ENCODE results near the gene SUN3. TPM values are rescaled to one million over a fixed set of nuclear protein-coding genes. Genes with fewer than 3 reads are reported as not detected.

Gene SUN3, protein sequence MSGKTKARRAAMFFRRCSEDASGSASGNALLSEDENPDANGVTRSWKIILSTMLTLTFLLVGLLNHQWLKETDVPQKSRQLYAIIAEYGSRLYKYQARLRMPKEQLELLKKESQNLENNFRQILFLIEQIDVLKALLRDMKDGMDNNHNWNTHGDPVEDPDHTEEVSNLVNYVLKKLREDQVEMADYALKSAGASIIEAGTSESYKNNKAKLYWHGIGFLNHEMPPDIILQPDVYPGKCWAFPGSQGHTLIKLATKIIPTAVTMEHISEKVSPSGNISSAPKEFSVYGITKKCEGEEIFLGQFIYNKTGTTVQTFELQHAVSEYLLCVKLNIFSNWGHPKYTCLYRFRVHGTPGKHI
- not detected in 2 replicates for total RNA-seq (2014; rRNA removed; shearing (Covaris generic))

DNA sequence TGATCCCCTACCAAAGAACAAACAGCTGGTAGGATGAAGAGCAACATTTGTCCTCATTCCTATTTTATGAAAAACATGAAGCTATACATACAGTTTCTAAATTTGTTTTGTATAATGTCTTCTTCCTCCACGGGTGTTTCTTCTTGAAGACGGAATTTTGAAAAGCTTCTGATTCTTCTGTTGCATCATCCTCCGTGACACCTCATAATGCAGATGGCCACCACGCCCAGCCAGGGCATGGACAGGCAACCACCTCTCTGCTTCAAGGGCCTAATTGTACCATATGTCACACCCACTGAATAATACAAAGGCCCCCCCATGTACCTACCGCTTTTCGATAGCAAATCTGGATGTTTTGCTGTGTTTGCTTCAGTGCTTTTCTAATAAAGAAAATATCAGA, at the start of gene SUN3:
SUN3 (minus strand) TSS at position 170 of the 400 bp plus-strand sequence; CDS start at position 1, 169 bp downstream.
- Histone ChIP-seq H3K27ac (no peak within 1 kb of the TSS), H3K4me1 (no peaks in the 10 kb centered on the region), H3K9me3 (replicated peaks) (no peaks in the 10 kb centered on the region), H3K36me3 (no peaks in the 10 kb centered on the region), H3K27me3 (no peaks in the 10 kb centered on the region), H3K4me3 (no peak within 1 kb of the TSS)
- DNase-seq, result no peak

- no peak for DNase-seq
- Histone ChIP-seq H3K27me3 (no peaks in the 10 kb centered on the region), H3K4me1 (peaks cover 11% of the 10 kb centered on the region), H3K4me3 (no peak overlapping the region), H3K36me3 (no peaks in the 10 kb centered on the region), H3K9me3 (replicated peaks) (no peaks in the 10 kb centered on the region), H3K27ac (no peak overlapping the region)
Observed at GRCh38 chr7:48078470-48078869, 49.6 kb upstream of the SUN3 start.

DNA sequence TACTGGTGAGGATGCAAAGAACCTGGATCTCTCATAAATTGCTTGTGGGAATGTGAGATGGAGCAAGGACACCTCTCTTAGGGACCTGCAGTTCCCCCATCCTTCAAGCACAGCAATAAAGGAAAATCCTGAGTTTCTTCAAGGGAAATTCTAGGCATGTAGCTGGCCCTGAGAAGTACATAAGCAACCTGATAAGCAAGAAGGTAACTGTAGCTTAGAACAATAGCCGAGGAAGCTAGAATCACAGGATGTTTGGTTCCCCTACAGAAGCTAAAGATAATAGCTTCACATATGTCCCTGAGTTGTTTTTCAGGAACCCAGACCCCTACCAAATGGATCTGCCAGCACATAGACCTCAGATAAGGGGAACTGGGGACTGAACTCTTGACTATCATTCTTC, 48.5 kb upstream of the SUN3 start:
- Histone ChIP-seq H3K27ac (no peak overlapping the region), H3K27me3 (no peaks in the 10 kb centered on the region), H3K36me3 (no peaks in the 10 kb centered on the region), H3K4me3 (no peak overlapping the region), H3K4me1 (peaks cover 2% of the 10 kb centered on the region; the same call in 1 of the 2 replicates), H3K9me3 (replicated peaks) (no peaks in the 10 kb centered on the region; the same call in 1 of the 2 replicates)
- DNase-seq, result no peak

DNA sequence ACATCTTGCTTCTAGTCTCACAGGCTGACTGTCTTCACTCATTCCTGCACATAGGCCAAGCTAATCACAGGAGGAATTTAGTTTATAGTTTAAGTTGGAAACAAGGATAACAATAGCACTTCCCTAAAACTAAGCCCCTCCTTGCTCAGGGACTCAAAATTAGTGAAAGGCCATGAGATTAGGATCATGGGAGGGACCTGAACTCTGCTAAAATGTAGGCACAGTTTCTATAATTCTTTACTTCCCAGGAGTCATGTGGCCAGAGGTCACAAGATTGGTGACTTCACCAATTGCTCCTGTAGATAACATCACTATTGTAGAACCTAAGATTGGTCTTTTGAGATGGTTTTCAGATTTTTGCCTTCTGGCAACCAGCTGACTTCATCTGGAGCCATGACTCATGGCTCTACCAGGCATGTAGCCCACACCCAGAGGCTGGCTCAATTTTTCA, 45.3 kb upstream of the SUN3 start:
- no peak for DNase-seq
- Histone ChIP-seq H3K9me3 (replicated peaks) (no peaks in the 10 kb centered on the region; the same call in 1 of the 2 replicates), H3K4me3 (no peak overlapping the region), H3K27ac (no peak overlapping the region), H3K27me3 (no peaks in the 10 kb centered on the region), H3K4me1 (peaks cover 2% of the 10 kb centered on the region; the same call in 1 of the 2 replicates), H3K36me3 (no peaks in the 10 kb centered on the region)

DNA sequence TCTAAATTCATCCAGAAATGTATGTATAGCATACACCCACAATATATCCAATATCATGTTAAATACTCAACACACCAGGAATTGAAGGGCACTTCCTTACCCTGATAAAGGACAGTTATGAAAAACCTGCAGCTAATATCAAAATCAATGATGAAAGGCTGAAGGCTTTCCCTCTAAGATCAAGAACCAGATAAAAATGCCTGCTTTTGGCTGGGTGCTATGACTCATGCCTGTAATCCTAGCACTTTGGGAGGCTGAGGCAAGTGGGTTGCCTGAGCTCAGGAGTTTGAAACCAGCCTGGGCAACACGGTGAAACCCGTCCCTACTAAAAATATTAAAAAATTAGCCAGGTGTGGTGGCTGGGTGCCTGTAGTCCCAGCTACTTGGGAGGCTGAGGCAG, 38.6 kb upstream of the SUN3 start:
- Histone ChIP-seq H3K4me1 (no peaks in the 10 kb centered on the region), H3K36me3 (no peaks in the 10 kb centered on the region; the same call in 1 of the 2 replicates), H3K9me3 (replicated peaks) (no peaks in the 10 kb centered on the region; the same call in 1 of the 2 replicates), H3K27ac (no peak overlapping the region), H3K27me3 (no peaks in the 10 kb centered on the region), H3K4me3 (no peak overlapping the region)
- DNase-seq, result no peak

- Histone ChIP-seq H3K9me3 (replicated peaks) (no peaks in the 10 kb centered on the region; the same call in 1 of the 2 replicates), H3K27ac (no peak overlapping the region), H3K27me3 (no peaks in the 10 kb centered on the region), H3K4me1 (no peaks in the 10 kb centered on the region), H3K4me3 (no peak overlapping the region), H3K36me3 (no peaks in the 10 kb centered on the region; the same call in 1 of the 2 replicates)
- DNase-seq, result no peak
Observed at GRCh38 chr7:48063985-48064384, 35.1 kb upstream of the SUN3 start.

DNA sequence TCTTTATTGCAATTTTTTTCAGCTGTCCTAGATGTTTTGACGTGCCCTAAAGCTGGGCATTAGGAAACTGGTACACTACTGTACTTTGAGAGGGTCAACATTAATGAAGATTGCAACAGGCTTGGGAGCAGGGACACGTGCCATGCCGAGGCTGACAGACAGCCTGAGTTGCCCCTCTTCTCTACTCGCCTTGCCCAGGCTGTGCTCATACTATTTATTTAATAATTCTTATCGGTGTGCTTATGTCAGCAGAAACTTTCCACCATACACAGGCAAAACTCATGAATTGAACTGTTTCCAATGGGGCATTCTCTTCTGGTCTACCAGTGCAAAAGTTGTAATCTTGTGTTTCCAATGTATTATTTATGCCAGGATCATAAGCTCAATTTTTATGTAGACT, 30.8 kb upstream of the SUN3 start:
- H3K4me3 ChIP-seq, result no peak overlapping the region
- H3K9me3 ChIP-seq (replicated peaks), result peaks cover 8% of the 10 kb centered on the region; the same call in 1 of the 2 replicates
- DNase-seq, result no peak
- H3K36me3 ChIP-seq, result no peaks in the 10 kb centered on the region; the same call in 1 of the 2 replicates
- no peak overlapping the region for H3K27ac ChIP-seq
- H3K27me3 ChIP-seq, result no peaks in the 10 kb centered on the region
- no peaks in the 10 kb centered on the region for H3K4me1 ChIP-seq

DNA sequence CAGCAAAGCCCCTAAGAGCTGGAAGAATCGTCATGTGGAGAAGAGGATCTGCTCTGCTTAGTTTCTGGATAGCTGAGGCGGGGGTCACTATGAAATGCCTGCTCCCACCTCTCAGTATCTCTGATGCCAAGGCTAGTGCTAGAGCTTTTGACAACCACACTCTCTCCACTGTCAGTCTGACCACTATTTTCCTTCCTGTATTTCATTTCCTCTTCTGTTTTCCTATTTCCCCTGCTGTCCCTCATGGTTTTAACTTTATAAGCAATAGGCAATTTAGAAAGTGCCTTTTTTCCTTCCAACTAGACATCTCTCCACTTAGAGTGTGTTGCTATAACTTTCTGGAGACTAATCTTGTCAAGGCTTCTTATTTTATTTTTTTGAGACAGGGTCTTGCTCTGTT, 30.1 kb upstream of the SUN3 start:
- H3K27ac ChIP-seq, result no peak overlapping the region
- H3K27me3 ChIP-seq, result no peaks in the 10 kb centered on the region
- no peaks in the 10 kb centered on the region; the same call in 1 of the 2 replicates for H3K36me3 ChIP-seq
- DNase-seq, result no peak
- H3K4me3 ChIP-seq, result no peak overlapping the region
- peaks cover 8% of the 10 kb centered on the region; the same call in 1 of the 2 replicates for H3K9me3 ChIP-seq (replicated peaks)
- no peaks in the 10 kb centered on the region for H3K4me1 ChIP-seq

DNA sequence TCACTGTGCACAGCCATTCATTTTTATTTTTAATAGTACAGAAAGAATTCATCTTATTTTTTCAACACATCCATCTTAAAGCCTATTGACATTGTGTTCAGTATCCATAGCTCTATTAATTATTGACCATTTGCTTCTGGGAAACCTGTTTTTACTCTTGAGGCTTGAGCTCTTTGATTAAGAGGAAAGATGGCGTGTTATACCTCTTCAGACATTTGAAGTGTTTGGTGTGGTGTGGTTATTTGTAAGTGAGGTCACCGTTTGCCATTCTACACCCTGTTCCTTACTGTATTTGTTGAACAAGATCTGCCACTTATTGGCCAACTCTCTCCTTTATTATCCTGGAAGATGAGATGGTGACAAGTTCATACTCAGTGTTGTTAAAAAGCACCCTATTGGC, 24.8 kb upstream of the SUN3 start:
- Histone ChIP-seq H3K9me3 (replicated peaks) (0 out of 2 replicates have a peak, but pooled peaks cover 8% of the 10 kb centered on the region), H3K36me3 (no peaks in the 10 kb centered on the region), H3K27me3 (peaks cover under 1% of the 10 kb centered on the region; the same call in 1 of the 2 replicates), H3K4me3 (no peak overlapping the region), H3K4me1 (peaks cover 8% of the 10 kb centered on the region), H3K27ac (no peak overlapping the region)
- no peak for DNase-seq

- Histone ChIP-seq H3K4me3 (no peak overlapping the region), H3K36me3 (no peaks in the 10 kb centered on the region), H3K27me3 (peaks cover 4% of the 10 kb centered on the region; the same call in 1 of the 2 replicates), H3K9me3 (replicated peaks) (0 out of 2 replicates have a peak, but pooled peaks cover 8% of the 10 kb centered on the region), H3K27ac (no peak overlapping the region), H3K4me1 (peaks cover 8% of the 10 kb centered on the region)
- DNase-seq, result peak in 1 of 2 experiments; percentile 26
Observed at GRCh38 chr7:48052748-48053147, 23.8 kb upstream of the SUN3 start.

DNA sequence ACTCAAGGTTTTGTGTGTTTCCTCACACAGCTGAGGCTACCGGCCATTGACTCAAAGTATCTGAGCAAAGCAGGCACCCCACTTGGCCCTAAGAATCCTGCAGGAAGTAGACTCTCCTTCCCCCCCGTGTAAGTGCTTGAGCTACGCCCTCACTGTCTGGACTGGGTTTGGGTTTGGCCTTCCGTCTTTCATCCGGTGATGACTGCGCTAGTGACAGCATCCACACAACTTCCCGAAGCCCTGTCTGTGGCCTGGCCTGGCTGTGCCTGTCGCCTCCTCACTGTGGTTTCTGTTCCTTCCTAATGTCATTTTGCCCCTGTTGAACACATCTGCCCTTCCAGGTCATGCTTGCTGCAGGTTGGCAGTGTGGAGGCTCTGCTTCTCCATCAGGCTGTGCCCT, 20.9 kb upstream of the SUN3 start:
- Histone ChIP-seq H3K4me1 (peaks cover 8% of the 10 kb centered on the region), H3K27me3 (peaks cover 7% of the 10 kb centered on the region; the same call in 1 of the 2 replicates), H3K36me3 (no peaks in the 10 kb centered on the region), H3K4me3 (no peak overlapping the region), H3K27ac (no peak overlapping the region), H3K9me3 (replicated peaks) (no peaks in the 10 kb centered on the region)
- no peak for DNase-seq

DNA sequence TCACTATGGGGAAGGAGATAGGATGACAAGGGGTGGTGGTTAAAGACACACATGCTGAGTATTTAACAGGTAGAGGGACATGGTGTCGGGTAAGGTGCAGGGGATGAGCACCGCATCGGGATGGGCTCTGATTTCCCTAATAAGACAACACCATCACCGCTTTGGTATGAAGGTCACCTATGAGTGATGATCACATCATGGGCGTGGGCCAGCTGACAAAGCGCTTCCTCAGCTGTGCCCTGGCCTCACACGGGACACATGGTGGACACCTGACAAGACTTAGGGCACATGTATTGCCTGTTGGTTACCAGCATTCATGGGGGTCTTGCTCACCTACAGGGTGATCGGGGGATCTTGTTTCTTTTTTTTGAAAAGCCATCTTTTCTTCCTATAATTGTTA, 19.2 kb upstream of the SUN3 start:
- no peak for DNase-seq

GRCh38 chr7:48046458-48046857, 17.6 kb upstream of the SUN3 start:
- H3K9me3 ChIP-seq (replicated peaks), result no peaks in the 10 kb centered on the region
- no peak for DNase-seq
- peaks cover 6% of the 10 kb centered on the region for H3K4me1 ChIP-seq
- no peak overlapping the region for H3K27ac ChIP-seq
- no peak overlapping the region; the same call in 1 of the 2 replicates for H3K4me3 ChIP-seq
- no peaks in the 10 kb centered on the region for H3K36me3 ChIP-seq
- peaks cover 7% of the 10 kb centered on the region; the same call in 1 of the 2 replicates for H3K27me3 ChIP-seq

More for the DNA sequence above, 19.2 kb upstream of the SUN3 start:
- peaks cover 7% of the 10 kb centered on the region; the same call in 1 of the 2 replicates for H3K27me3 ChIP-seq
- no peak overlapping the region for H3K4me3 ChIP-seq
- peaks cover 8% of the 10 kb centered on the region for H3K4me1 ChIP-seq
- H3K27ac ChIP-seq, result no peak overlapping the region
- H3K36me3 ChIP-seq, result no peaks in the 10 kb centered on the region
- no peaks in the 10 kb centered on the region for H3K9me3 ChIP-seq (replicated peaks)

- peaks cover 6% of the 10 kb centered on the region for H3K4me1 ChIP-seq
- no peaks in the 10 kb centered on the region for H3K36me3 ChIP-seq
- DNase-seq, result no peak
- H3K4me3 ChIP-seq, result no peak overlapping the region
- peaks cover 7% of the 10 kb centered on the region; the same call in 1 of the 2 replicates for H3K27me3 ChIP-seq
- H3K9me3 ChIP-seq (replicated peaks), result no peaks in the 10 kb centered on the region
- no peak overlapping the region for H3K27ac ChIP-seq
Observed at GRCh38 chr7:48045195-48045765, 16.4 kb upstream of the SUN3 start.

- H3K4me3 ChIP-seq, result no peak overlapping the region
- H3K36me3 ChIP-seq, result no peaks in the 10 kb centered on the region
- no peak for DNase-seq
- peaks cover 6% of the 10 kb centered on the region for H3K4me1 ChIP-seq
- H3K27ac ChIP-seq, result no peak overlapping the region
- H3K9me3 ChIP-seq (replicated peaks), result no peaks in the 10 kb centered on the region
- 0 out of 2 replicates have a peak, but pooled peaks cover 3% of the 10 kb centered on the region for H3K27me3 ChIP-seq
Observed at GRCh38 chr7:48042636-48043035, 13.7 kb upstream of the SUN3 start.

Measured in SJCRH30 (cell line).